ENCODE measurements around the gene TMEM62.

GRCh38 chr15:43096411-43096810 is 37.0 kb upstream of the TMEM62 start:
- TF ChIP-seq CTCF (conservative IDR thresholded peaks at IDR 0.05; ENCODE audit: low read length) = no peak
- no peak for TF ChIP-seq EZH2phosphoT487 (IDR thresholded peaks at IDR 0.05; ENCODE audit: borderline replicate concordance)
